B cell (primary cell): Measurements from ENCODE around the gene SMARCC1.
"Not testable (repeated sequence)": the region's sequence is repeated elsewhere in the genome, so short reads cannot be mapped to it uniquely, and the experiment has no call there.

Experiments
- EZH2 ChIP-seq: IDR thresholded peaks from 2 replicates; pipeline ENCODE4 v1.6.1; 2012; ENCODE audit warnings: borderline replicate concordance, low read depth, mild to moderate bottlenecking, moderate library complexity, low read length; ENCODE audit not compliant: insufficient read depth, poor library complexity, severe bottlenecking
- TF ChIP-seq, protein P1 (sequence below): fragments of 200-600 bp; IDR thresholded peaks from one replicate; pipeline ENCODE4 v1.8.0; 2022; ENCODE audit warnings: antibody characterized with exemption, mild to moderate bottlenecking

DNA sequence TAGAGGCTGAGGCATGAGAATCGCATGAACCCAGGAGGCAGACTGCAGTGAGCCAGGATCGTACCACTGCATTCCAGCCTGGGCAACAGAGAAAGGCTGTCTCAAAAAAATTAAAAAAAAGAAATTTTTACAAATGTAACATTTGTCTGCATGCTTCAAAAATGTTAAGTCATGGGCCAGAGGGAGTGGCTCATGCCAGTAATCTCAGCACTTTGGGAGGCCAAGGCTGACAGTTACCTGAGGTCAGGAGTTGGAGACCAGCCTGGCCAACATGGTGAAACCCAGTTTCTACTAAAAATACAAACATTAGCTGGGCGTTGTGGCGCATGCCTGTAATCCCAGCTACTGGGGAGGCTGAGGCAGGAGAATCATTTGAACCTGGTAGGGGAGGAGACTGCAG is 21.5 kb downstream of the SMARCC1 start:
- TF ChIP-seq, protein P1, sequence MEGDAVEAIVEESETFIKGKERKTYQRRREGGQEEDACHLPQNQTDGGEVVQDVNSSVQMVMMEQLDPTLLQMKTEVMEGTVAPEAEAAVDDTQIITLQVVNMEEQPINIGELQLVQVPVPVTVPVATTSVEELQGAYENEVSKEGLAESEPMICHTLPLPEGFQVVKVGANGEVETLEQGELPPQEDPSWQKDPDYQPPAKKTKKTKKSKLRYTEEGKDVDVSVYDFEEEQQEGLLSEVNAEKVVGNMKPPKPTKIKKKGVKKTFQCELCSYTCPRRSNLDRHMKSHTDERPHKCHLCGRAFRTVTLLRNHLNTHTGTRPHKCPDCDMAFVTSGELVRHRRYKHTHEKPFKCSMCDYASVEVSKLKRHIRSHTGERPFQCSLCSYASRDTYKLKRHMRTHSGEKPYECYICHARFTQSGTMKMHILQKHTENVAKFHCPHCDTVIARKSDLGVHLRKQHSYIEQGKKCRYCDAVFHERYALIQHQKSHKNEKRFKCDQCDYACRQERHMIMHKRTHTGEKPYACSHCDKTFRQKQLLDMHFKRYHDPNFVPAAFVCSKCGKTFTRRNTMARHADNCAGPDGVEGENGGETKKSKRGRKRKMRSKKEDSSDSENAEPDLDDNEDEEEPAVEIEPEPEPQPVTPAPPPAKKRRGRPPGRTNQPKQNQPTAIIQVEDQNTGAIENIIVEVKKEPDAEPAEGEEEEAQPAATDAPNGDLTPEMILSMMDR: not testable (repeated sequence)
- TF ChIP-seq EZH2: not testable (repeated sequence)
